Measurements from ENCODE around the gene MMP2. TPM values are rescaled to one million over a fixed set of nuclear protein-coding genes. Genes with fewer than 3 reads are reported as not detected.

MMP2 gene
- total and polyA plus RNA-seq, 11 donors = 22.5 to 157 (median 77.1) TPM

GRCh38 chr16:55462241-55462640 lies 16.8 kb upstream of the MMP2 start:
- TF ChIP-seq CTCF (IDR thresholded peaks at IDR 0.05) = no peak
- TF ChIP-seq POLR2A (IDR thresholded peaks at IDR 0.05) = no peak
- DNase-seq (no peak), ATAC-seq (no peak)
- 50 to 68% (median 65%) methylated on average over 6 of the region's 6 CpGs for WGBS, 4 donors
- Histone ChIP-seq H3K27ac (no peak overlapping the region), H3K27me3 (no peaks in the 10 kb centered on the region), H3K9me3 (no peaks in the 10 kb centered on the region), H3K4me3 (no peak overlapping the region), H3K36me3 (no peaks in the 10 kb centered on the region), H3K4me1 (peaks cover 0 to 5% (median 0%) of the 10 kb centered on the region in 12 donors)
- intact Hi-C loops (cut with DNase I) = loop anchor here in 2 of 10 donors (2.0 kb wide), 2 partner anchors 241 to 381 kb away; no protein-coding TSS in a partner anchor

GRCh38 chr16:55464375-55464774 lies 14.6 kb upstream of the MMP2 start:
- H3K27me3 ChIP-seq = no peaks in the 10 kb centered on the region
- no peaks in the 10 kb centered on the region for H3K36me3 ChIP-seq
- H3K4me1 ChIP-seq = peaks cover 0 to 5% (median 0%) of the 10 kb centered on the region in 12 donors
- TF ChIP-seq POLR2A (IDR thresholded peaks at IDR 0.05) (no peak), CTCF (IDR thresholded peaks at IDR 0.05) (no peak)
- H3K27ac ChIP-seq = no peak overlapping the region
- WGBS, 4 donors = 43 to 55% (median 48%) methylated on average over 4 of the region's 4 CpGs
- intact Hi-C loops (cut with DNase I) = loop anchor here in 8 of 10 donors (2.0 kb wide), 4 partner anchors 78 to 378 kb away; no protein-coding TSS in a partner anchor
- no peak for DNase-seq
- ATAC-seq = no peak
- H3K4me3 ChIP-seq = no peak overlapping the region
- H3K9me3 ChIP-seq = no peaks in the 10 kb centered on the region

- TF ChIP-seq CTCF (IDR thresholded peaks at IDR 0.05) (peak; percentile 99 to 100 (median 100)), POLR2A (IDR thresholded peaks at IDR 0.05) (no peak)
- Histone ChIP-seq H3K9me3 (no peaks in the 10 kb centered on the region), H3K4me3 (peak overlapping the region in 1 of 12 donors; percentile 21), H3K4me1 (peaks cover 0 to 5% (median 0%) of the 10 kb centered on the region in 12 donors), H3K27ac (no peak overlapping the region), H3K27me3 (no peaks in the 10 kb centered on the region), H3K36me3 (no peaks in the 10 kb centered on the region)
- 29 to 35% (median 31%) methylated on average over 19 of the region's 19 CpGs for WGBS, 4 donors
- peak; percentile 82 to 90 (median 86) for DNase-seq
- peak; percentile 84 to 95 (median 90) for ATAC-seq
- intact Hi-C loops (cut with DNase I) = loop anchor here (1.0 to 5.0 kb wide), 9 partner anchors 78 to 378 kb away; no protein-coding TSS in a partner anchor
Measured at GRCh38 chr16:55465077-55465896, 13.7 kb upstream of the MMP2 start.

GRCh38 chr16:55466209-55466608 lies 12.8 kb upstream of the MMP2 start:
- peaks cover 0 to 13% (median 3%) of the 10 kb centered on the region in 12 donors for H3K4me1 ChIP-seq
- H3K4me3 ChIP-seq = no peak overlapping the region
- no peaks in the 10 kb centered on the region for H3K27me3 ChIP-seq
- intact Hi-C loops (cut with DNase I) = loop anchor here in 7 of 10 donors (2.0 to 5.0 kb wide), 2 partner anchors 77 to 376 kb away; no protein-coding TSS in a partner anchor
- H3K36me3 ChIP-seq = no peaks in the 10 kb centered on the region
- DNase-seq (no peak), ATAC-seq (no peak)
- TF ChIP-seq CTCF (IDR thresholded peaks at IDR 0.05) = no peak
- no peak for TF ChIP-seq POLR2A (IDR thresholded peaks at IDR 0.05)
- no peak overlapping the region for H3K27ac ChIP-seq
- 91 to 94% (median 93%) methylated on average over 4 of the region's 4 CpGs for WGBS, 4 donors
- no peaks in the 10 kb centered on the region for H3K9me3 ChIP-seq

Measured in heart left ventricle (tissue), 16 donors.